ENCODE measurements around the gene PDK4.

PDK4 gene

DNA sequence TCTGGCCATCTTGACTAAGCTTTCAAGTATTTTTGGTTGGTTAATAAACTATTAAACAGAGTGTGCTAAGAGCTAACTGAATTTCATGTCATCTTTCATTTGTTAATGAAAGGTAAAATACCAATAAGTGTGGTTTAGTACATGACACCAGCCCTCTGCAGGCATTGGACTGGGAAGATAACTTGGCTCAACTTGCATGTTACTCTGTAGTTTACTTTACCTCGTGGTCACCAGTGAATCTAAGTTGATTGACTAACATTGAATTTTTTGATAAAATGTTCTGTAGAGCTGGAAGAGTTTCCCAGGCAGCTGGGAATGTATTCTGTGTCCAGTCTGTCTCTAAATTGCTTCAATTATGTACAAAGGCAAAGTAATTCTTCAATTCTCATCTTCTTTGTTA lies 60.7 kb downstream of the PDK4 start:
- DNase-seq (ENCODE audit: low read depth in 2 of 2, low spot score in 1 of 2) = no peak

DNA sequence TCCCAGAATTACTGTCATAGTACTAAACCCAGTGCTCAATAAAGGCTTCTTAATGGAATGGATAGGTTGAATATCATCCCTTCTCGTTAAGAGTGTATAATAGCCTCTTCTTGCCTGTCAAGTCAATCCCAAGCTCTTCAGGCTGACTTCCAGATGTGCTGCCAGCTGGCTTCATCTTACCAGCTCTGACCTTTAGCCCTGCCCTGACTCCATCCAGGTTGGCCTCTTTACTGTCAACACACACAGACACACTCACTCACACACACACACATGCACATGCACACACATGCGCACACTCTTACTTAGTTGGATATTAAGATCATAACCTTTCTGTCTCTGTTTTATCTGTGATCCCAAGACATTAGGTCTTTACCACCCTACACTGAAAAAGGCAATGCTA lies 61.5 kb downstream of the PDK4 start:
- no peak for DNase-seq (ENCODE audit: low read depth in 2 of 2, low spot score in 1 of 2)

Measured in stimulated activated CD8-positive, alpha-beta memory T cell treated with anti-CD3 and anti-CD28 coated beads, Interleukin-4, amount 100 ng/mL, for 4 hours (primary cell).